Muscle of leg (tissue), 11 donors: ENCODE data around the gene UBE2Q2. TPM values are rescaled to one million over a fixed set of nuclear protein-coding genes. Genes with fewer than 3 reads are reported as not detected.
"Not testable (repeated sequence)": the region's sequence is repeated elsewhere in the genome, so short reads cannot be mapped to it uniquely, and the experiment has no call there.

ENCODE experiments used
- DNase-seq: peaks from one replicate; pipeline ENCODE4 v3.0.0; 2013
- H3K27ac ChIP-seq: one replicate; pipeline ENCODE4 v1.5.1; 2013; ENCODE audit warnings: mild to moderate bottlenecking, low read length, control low read depth
- H3K27me3 ChIP-seq: one replicate; pipeline ENCODE4 v1.6.1; 2013; ENCODE audit warnings: low read length; ENCODE audit not compliant: control insufficient read depth, insufficient read depth
- H3K36me3 ChIP-seq: one replicate; pipeline ENCODE4 v1.6.1; 2013; ENCODE audit warnings: low read length; ENCODE audit not compliant: control insufficient read depth, insufficient read depth
- H3K4me1 ChIP-seq: one replicate; pipeline ENCODE4 v1.6.1; 2013; ENCODE audit warnings: low read length; ENCODE audit not compliant: control insufficient read depth, insufficient read depth
- H3K4me3 ChIP-seq: one replicate; pipeline ENCODE4 v1.5.1; 2013; ENCODE audit warnings: low read length, control low read depth
- H3K9me3 ChIP-seq: replicated peaks from 2 replicates; pipeline ENCODE4 v1.6.1; 2013; ENCODE audit warnings: low read depth, low read length; ENCODE audit not compliant: control insufficient read depth
- whole genome bisulfite sequencing: methylation state at CpG from one replicate; pipeline ENCODE4 v1.1.5; 2013; ENCODE audit warnings: missing lambda C conversion rate; ENCODE audit not compliant: insufficient coverage; 5-methylcytosine and 5-hydroxymethylcytosine counted together
- polyA plus RNA-seq, 8 donors: library from polyadenylated mRNA; unstranded; fragments of 120-200 nt; gene quantifications; one replicate each; pipeline versions ENCODE4 v1.2.1 to v1.2.3, GENCODE V29; 2013; ENCODE audit warnings: inconsistent platforms in 1 of 8, low replicate concordance in 1 of 8; ENCODE audit not compliant: insufficient read length in 8 of 8, insufficient read depth in 1 of 8
- total RNA-seq: library from RNA; stranded (reverse); fragments of 120-200 nt; gene quantifications from one replicate; pipeline ENCODE4 v1.2.4, GENCODE V29; 2013

The UBE2Q2 gene
- total and polyA plus RNA-seq, 9 donors = 40.9 to 55.7 (median 45.8) TPM

DNA sequence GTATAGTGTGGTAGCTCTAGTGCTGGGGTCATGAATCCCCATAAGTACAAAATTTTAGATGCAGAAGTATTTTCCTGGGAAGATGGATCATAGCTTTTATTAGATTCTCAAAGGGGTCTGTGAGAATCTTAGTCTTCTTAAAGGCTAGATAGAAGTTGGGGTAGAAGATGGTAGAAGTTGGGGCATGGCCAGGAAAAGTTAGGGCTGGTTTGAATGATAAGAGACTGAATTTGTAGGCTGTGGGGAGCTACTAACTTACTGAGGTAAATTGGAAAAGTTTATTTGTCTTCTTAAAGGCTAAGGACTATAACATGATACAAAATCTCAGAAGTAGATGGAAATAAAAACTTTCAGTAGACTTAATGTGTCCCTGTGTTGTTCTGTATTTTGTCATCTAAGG lies 1.6 kb upstream of the UBE2Q2 start:
- peak overlapping the region; percentile 49 for H3K27ac ChIP-seq
- H3K36me3 ChIP-seq = peaks cover 6% of the 10 kb centered on the region
- no peaks in the 10 kb centered on the region for H3K9me3 ChIP-seq
- no peak for DNase-seq
- H3K27me3 ChIP-seq = no peaks in the 10 kb centered on the region
- no peak overlapping the region for H3K4me3 ChIP-seq
- peaks cover 27% of the 10 kb centered on the region for H3K4me1 ChIP-seq

- Histone ChIP-seq H3K4me3 (peak overlapping the region; percentile 91), H3K9me3 (no peaks in the 10 kb centered on the region), H3K4me1 (peaks cover 27% of the 10 kb centered on the region), H3K27me3 (no peaks in the 10 kb centered on the region), H3K36me3 (peaks cover 6% of the 10 kb centered on the region), H3K27ac (peak overlapping the region; percentile 89)
- peak; percentile 74 for DNase-seq
- under 1% methylated on average over 62 of the region's 77 CpGs for WGBS
Measured at GRCh38 chr15:75843678-75844581, 683 bp downstream of the UBE2Q2 start.

- H3K4me1 ChIP-seq = peaks cover 27% of the 10 kb centered on the region
- H3K4me3 ChIP-seq = peak overlapping the region; percentile 91
- no peak for DNase-seq
- no peaks in the 10 kb centered on the region for H3K9me3 ChIP-seq
- peaks cover 6% of the 10 kb centered on the region for H3K36me3 ChIP-seq
- peak overlapping the region; percentile 89 for H3K27ac ChIP-seq
- 45% methylated on average over 11 of the region's 13 CpGs for WGBS
- no peaks in the 10 kb centered on the region for H3K27me3 ChIP-seq
Measured at GRCh38 chr15:75844629-75845335, 1.5 kb downstream of the UBE2Q2 start.

- Histone ChIP-seq H3K27ac (no peak overlapping the region), H3K36me3 (peaks cover 8% of the 10 kb centered on the region), H3K9me3 (no peaks in the 10 kb centered on the region), H3K27me3 (no peaks in the 10 kb centered on the region), H3K4me3 (no peak overlapping the region), H3K4me1 (peaks cover 14% of the 10 kb centered on the region)
- WGBS = no CpG with 5 or more reads among the region's 1 CpG
- no peak for DNase-seq
Measured at GRCh38 chr15:75849167-75849566, 5.9 kb downstream of the UBE2Q2 start.

- H3K27ac ChIP-seq = no peak overlapping the region
- H3K4me1 ChIP-seq = peaks cover 2% of the 10 kb centered on the region
- peaks cover 5% of the 10 kb centered on the region for H3K36me3 ChIP-seq
- DNase-seq = no peak
- WGBS = no CpG with 5 or more reads among the region's 2 CpGs
- no peaks in the 10 kb centered on the region for H3K27me3 ChIP-seq
- H3K4me3 ChIP-seq = no peak overlapping the region
- H3K9me3 ChIP-seq = no peaks in the 10 kb centered on the region
Measured at GRCh38 chr15:75850708-75851107, 7.5 kb downstream of the UBE2Q2 start.

DNA sequence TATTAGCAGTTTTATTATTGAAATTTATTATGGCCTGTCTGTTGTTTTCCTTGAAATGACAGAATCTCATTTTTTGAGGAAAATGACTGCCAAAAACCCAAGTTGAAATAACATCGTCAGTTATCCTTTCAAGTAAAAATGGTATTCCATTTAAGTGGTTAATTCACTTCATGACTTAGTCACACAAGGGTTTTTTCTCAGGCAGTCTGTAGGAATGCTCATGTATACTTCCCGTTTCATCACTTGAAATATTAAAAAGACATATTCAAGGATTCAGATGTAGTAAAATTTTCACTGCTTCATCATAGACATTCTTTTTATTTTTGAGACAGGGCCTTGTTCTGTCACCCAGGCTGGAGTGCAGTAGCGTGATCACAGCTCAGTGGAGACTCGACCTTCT lies 8.3 kb downstream of the UBE2Q2 start:
- not testable (repeated sequence) for H3K36me3 ChIP-seq, H3K9me3 ChIP-seq, H3K27ac ChIP-seq, H3K4me3 ChIP-seq, H3K4me1 ChIP-seq, H3K27me3 ChIP-seq, DNase-seq
- WGBS = 80% methylated on average over 2 of the region's 4 CpGs

GRCh38 chr15:75857886-75858285 lies 14.6 kb downstream of the UBE2Q2 start:
- H3K4me3 ChIP-seq = no peak overlapping the region
- H3K4me1 ChIP-seq = peaks cover 5% of the 10 kb centered on the region
- no peak for DNase-seq
- no peak overlapping the region for H3K27ac ChIP-seq
- no peaks in the 10 kb centered on the region for H3K9me3 ChIP-seq
- peaks cover 25% of the 10 kb centered on the region for H3K36me3 ChIP-seq
- no peaks in the 10 kb centered on the region for H3K27me3 ChIP-seq

DNA sequence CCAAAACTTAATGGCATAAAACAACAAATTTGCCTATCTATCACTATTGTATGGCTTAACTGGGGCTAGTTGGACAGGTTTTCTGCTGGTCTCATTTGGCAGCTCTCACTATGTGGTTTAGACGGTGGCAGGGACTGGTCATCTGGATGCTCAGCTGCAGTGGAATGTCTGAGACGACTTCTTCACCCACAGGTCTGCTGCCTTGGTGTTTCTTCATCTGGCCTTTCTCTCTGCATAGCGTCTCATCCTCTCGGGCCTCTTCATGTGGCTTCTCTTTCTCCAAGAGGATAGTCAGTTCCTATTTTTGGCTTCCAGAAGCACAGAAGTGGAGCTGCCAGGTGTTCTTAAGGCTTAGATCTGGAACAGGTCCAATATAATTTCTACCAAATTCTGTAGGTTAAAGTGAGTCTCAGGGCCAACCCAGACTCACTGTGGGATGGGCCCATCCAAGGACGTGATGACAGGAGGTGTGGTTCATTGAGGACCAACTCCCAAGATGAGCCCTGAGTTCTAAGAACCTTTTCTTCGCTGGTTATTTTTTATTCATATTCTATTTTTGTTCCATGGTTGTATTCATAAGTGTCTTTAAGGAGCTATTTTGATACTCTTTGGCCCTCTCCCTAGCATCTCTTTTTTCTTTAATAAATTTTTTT lies 18.6 kb downstream of the UBE2Q2 start:
- DNase-seq = peak; percentile 15
- peaks cover 5% of the 10 kb centered on the region for H3K4me1 ChIP-seq
- H3K27me3 ChIP-seq = no peaks in the 10 kb centered on the region
- 60% methylated on average over 4 of the region's 6 CpGs for WGBS
- no peak overlapping the region for H3K27ac ChIP-seq
- H3K36me3 ChIP-seq = peaks cover 16% of the 10 kb centered on the region
- H3K9me3 ChIP-seq = no peaks in the 10 kb centered on the region
- no peak overlapping the region for H3K4me3 ChIP-seq

- WGBS = 100% methylated on average over 1 of the region's 1 CpG
- DNase-seq = no peak
- Histone ChIP-seq H3K36me3 (peaks cover 16% of the 10 kb centered on the region), H3K9me3 (no peaks in the 10 kb centered on the region), H3K27me3 (no peaks in the 10 kb centered on the region), H3K27ac (no peak overlapping the region), H3K4me1 (peaks cover 5% of the 10 kb centered on the region), H3K4me3 (no peak overlapping the region)
Measured at GRCh38 chr15:75862796-75863195, 19.5 kb downstream of the UBE2Q2 start.
